ENCODE data around the gene SLC9A9.

GRCh38 chr3:143538061-143538460 is 310.2 kb downstream of the SLC9A9 start:
- TF ChIP-seq GTF2F1 (IDR thresholded peaks at IDR 0.05; ENCODE audit: low read depth, low read length) (no peak), SP2 (IDR thresholded peaks at IDR 0.05; ENCODE audit: extremely low read depth, low read depth, low read length, poor library complexity, severe bottlenecking) (no peak), CREB1 (IDR thresholded peaks at IDR 0.05) (no peak), CREB1 (CRISPR knock-in tag; IDR thresholded peaks at IDR 0.05) (no peak), POLR2A (conservative IDR thresholded peaks at IDR 0.05) (no peak), CTCF (IDR thresholded peaks at IDR 0.05 in 2 of 3, conservative IDR thresholded peaks at IDR 0.05 in 1 of 3; ENCODE audit: insufficient read depth in 2 of 3, low read depth in 1 of 3, low read length in 3 of 3) (no peak), ELF4 (CRISPR knock-in tag; IDR thresholded peaks at IDR 0.05) (no peak), ERF (CRISPR knock-in tag; IDR thresholded peaks at IDR 0.05) (no peak), EZH2 (IDR thresholded peaks at IDR 0.05; ENCODE audit: borderline replicate concordance, low read depth, low read length) (no peak), EHMT2 (IDR thresholded peaks at IDR 0.05) (no peak)
